Right hindlimb (tissue), 1 donor: ENCODE results near the gene SLC38A3.
"Not testable (repeated sequence)": the region's sequence is repeated elsewhere in the genome, so short reads cannot be mapped to it uniquely, and the experiment has no call there.

ENCODE experiments used
- DNase-seq: peaks from one replicate; pipeline ENCODE4 v3.0.0-alpha.2; 2018

Gene SLC38A3

DNA sequence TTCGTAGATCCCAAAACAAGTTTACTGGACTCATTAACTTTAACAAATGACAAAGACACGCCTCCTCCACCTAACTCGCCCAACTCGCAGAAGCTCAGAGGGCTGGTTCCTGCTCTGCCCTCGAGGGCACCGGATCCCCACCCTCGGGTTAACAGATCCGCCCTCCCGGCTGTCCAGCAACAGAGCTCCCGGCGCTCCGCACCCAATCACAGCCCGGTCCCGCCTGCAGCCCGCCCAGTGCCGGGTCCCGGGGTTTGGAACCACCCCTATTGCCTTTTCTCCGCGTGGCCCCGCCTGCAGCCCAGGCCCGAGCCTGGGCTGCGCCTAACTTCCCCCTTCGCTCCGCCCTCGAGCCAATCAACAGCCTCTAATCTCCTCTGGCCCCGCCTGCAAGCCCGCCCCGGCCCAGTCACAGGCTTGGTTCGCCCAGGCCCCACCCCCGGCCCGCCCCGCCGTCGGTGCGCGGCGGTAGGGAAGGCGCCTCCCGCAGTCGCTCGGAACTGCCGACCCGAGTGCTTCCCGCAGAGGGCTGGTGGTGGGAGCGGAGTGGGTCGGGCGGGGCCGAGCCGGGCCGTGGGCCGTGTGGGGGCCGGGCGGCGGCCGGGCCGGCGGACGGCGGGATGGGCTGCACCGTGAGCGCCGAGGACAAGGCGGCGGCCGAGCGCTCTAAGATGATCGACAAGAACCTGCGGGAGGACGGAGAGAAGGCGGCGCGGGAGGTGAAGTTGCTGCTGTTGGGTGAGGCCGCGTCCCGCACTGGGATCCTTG lies 30.8 kb downstream of the SLC38A3 start, which contains the start of gene GNAI2:
Gene GNAI2, plus strand, starts transcription at position 489 of the 768 bp plus-strand sequence. Its CDS starts 132 bp downstream, at position 621.
- DNase-seq: peak; percentile 100

DNA sequence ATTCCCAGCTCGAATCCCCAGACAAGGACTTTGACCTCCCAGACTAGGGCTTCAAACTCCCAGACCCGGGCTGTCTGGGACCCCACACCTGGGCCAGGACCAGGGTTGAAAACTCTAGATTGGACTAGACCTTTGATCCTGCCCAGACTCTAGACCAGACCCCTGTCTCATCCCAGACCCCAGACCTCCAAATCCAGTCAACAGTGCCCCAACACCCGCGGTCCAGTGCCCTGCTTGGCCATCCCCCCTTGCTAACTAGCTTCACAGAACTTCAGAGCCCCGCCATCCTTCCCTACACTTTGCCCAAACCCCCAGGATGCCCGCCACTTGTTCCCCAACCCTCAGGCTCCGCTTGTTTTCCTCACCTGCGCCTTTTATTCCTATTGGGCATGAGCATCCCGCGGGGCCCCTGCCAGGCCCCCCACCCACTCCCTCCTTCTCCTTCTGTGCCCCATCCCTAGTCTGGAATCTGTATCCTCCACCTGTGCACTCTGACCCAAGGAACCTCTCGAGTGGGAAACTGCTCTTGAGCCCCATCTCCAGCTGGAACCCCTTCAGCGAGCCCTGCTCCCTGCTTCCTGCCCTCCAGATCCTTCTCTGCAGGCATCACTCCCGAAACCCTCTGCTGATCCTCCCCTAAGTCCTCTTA lies 31.5 kb downstream of the SLC38A3 start:
- no peak for DNase-seq

DNA sequence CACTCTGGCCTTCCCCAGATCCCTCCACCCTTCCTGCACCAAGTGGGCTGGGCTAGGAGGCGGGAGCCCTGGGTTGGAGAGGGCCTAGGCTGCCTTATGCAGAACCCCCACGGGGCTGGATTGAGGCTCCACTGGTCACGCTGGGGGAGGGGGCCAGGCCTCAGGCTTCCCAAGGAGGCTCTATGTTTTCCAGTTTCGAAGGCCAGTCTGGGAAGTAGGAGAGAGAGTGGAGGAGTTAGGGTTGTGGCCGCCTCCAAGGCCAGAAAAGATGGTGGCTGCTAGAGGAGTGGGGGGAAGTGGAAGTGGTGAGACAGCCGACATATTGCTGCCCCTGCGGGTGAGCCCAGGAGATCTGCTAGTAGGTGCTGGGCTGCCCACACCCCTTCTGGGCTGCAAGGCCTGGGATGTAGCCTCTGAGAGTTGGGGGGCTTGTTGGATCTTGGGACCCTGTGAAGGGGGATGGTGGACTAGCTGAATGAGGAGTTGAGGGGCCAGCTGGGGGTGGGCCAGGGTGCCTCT lies 32.1 kb downstream of the SLC38A3 start:
- DNase-seq: peak; percentile 65

DNA sequence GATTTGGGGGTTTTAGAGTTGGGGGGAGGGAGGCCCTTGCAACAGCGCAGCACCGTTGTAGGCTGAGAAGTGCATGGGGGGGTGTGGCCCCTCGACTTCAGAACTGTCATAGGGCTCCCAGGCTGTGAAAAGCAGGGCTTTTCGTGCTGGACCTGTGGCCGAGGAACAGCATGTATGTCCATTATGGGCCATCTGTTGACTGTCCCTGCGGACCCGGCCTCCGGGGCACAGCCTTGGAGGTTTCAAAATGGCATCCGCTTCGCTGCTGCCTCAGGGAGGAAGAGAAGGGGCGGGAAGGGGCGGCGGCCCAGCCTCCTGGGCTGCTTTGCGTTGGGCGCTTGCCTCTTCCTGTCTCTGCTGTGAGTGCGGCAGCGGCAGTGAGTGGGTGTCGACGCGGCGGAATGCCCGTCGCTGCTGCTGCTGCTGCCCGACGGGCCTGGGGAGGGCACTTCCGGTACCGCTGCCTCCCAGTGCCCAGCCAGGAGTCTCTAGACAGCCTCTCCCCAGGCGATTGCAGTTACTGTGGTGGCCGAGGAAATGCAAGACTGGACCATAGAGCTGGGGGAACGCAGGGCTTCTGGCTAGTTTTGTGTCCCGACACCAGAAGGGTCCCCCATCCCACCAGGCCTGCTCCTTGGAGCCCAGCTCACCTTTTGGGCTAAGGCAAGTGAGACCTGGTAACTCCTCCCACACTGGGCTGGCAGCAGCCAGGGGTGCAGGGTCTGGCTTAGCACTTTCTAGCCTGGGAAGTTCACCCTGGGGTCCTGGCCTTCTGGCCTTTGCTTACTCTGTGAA lies 32.9 kb downstream of the SLC38A3 start:
- DNase-seq: peak; percentile 88

DNA sequence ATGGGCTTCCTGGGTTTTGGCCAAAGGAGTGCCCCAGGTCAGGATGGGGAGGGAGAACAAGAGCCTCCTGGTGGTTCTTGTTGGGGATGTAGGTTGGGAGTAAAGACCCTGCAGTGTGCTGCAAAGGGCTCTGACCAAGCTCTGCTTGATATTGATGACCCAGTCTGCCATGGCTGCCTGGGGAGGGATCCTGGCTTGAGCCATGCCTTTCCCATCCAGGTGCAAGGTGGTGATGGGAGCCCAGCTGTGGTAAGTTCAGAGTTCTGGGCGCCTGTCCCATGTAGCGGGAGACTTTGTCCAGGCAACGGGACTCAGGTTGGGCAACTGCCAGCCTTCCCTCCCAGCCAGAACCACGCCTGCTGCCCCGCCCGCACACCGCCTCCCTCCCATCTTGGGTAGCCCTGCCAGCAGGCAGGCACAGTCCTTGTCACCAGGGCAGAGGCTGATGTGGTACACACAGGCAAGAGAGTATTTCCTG lies 33.5 kb downstream of the SLC38A3 start:
- peak; percentile 62 for DNase-seq

DNA sequence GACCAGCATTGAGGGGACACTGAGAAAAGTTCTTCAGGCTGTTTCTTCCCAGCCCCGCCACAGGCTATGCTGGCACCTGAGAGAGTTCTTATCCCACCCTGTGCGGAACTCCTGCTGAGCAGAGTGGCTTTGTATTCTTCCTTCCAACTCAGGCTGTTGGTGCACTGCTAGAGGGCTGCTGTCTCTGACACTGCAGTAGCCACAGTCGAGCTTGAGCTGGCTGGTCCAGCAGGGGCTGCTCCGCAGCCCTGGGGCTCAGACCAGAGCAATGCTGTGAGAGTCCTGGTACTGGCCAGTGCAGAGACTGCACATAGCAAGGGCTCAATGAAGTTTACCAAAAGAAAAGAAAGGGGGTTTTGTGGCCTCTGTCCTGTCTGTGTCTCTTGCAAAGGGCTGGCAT lies 34.6 kb downstream of the SLC38A3 start:
- DNase-seq: no peak

DNA sequence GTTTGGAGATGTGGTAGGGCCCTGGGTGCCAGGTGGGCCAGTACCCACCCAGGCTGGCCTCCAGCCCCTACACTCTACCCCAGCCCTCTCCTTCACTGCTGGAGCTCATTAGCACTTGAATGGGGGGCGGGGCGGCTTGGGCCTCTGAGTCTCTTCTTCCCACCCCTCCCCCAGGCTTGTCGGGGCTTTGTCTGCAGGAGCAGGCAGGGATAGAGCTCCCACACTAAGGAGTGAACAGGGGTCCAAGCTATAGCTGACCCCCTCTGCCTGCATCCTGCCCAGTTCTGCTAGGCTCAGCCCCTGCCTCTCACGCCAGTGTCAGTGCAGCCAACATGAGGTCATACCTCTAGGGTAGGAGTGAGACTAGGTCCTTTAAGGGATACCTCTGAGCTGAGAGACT lies 36.1 kb downstream of the SLC38A3 start:
- no peak for DNase-seq

DNA sequence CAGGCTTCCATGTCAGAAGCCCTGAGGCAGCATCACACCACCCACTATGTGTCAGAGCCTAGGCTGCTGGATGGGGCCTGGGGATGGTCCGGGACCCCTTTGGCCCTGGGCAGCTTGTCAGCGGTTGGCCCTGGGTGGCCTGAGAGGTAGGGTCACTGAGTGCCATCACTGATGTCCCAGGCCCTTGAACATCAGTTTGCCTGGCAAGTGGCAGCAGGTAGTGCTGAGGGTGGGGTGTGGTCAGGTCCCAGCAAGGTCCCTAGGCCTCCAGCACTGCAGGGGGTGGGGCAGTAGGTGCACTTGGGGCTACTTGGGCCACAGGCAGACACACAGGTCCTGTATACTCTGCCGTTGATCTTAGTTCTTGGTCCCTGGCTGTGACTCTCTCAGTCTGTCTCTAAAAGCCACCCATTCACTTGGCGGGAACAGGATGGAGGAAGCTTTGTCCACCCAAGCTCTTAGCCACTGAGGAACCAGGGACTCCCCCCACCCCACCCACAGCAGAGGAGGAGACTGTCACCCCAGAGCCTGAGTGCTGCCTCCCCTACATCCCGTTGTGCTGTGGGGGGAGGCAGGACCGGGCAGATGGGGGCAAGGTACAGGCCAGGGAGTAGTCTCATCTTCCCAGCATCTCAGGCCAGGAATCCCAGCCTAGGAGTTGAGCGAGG lies 36.8 kb downstream of the SLC38A3 start:
- DNase-seq: no peak

DNA sequence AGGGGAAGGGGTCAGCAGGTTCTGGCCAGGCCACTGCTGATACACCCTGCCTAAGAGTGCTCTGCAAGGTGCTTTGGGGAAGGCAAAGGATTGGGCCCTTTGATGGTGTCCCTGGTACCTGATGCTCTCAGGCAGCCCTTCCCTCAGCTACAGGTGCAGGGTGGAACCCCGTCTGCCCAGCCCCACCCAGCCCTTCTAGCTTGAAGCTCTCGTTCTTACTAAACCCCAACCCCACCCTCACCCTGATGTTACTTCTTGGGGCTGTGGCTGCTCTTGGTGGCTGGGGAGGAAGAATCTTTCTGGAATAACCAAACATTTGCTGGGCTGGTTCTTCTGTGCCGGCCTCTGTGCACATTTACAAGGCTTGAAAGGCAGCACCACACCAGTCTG lies 37.3 kb downstream of the SLC38A3 start:
- DNase-seq: no peak

DNA sequence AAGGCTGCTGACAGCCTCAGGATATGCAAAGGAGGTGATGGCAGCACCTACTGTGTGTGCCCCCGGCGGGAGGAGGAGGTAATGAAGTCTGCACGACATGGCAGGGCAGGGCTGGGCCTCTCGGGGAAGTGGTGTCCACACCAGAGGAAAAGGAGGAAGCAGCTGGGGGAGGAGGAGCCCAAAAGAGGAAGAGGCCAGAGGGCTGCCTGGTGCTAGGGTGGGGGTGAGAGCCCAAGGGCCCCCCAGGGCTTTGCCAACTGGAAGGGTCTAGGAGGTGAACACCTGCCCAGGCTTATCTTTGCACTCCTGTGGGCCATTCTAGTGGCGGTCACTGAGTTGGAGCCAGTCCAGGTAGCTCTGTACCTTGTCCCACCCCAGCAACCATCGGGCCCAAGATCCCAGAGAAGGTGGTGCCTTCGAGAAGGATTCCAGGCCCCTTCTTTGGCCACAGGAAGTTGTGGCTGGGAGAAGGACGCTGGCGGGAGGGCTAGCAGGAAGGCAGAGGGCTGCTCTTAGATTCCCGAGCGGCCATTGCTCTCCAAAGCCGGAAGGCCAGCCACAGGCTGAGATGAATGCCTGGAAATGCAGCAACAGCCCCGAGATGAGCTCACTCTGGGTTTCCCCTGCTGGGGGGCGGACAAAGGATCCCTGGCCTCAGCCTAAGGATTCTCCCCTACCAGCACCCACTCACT lies 37.9 kb downstream of the SLC38A3 start:
- peak; percentile 65 for DNase-seq

DNA sequence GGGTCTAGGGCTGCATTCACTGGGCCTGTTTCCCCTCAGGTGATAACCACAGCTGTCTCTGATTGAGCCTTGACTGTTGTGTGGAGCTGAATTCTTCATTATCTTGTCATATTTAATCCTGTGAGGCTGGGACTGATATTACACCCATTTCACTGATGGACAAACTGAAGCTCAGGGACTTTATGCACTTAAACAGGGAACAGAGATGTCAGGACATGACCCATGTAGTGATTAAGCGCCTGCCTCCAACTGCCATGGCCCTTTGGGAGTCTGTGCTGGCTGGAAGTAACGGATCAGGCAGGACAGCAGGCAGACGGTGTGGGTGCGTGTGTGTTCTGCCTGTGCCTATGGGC lies 38.4 kb downstream of the SLC38A3 start:
- DNase-seq: no peak

DNA sequence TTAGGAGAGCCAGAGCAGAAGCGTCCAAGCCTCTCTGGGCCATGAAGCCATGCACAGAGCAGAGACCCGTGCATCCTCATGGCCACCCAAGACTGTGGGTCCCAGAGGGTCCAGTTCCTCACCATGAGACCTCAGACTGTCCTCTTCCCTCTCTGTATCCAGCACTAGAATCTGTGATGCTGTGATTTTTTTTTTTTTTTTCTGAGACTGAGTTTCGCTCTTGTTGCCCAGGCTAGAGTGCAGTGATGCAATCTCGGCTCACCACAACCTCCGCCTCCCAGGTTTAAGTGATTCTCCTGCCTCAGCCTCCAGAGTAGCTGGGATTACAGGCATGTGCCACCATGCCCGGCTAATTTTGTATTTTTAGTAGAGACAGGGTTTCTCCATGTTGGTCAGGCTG lies 39.7 kb downstream of the SLC38A3 start:
- not testable (repeated sequence) for DNase-seq

DNA sequence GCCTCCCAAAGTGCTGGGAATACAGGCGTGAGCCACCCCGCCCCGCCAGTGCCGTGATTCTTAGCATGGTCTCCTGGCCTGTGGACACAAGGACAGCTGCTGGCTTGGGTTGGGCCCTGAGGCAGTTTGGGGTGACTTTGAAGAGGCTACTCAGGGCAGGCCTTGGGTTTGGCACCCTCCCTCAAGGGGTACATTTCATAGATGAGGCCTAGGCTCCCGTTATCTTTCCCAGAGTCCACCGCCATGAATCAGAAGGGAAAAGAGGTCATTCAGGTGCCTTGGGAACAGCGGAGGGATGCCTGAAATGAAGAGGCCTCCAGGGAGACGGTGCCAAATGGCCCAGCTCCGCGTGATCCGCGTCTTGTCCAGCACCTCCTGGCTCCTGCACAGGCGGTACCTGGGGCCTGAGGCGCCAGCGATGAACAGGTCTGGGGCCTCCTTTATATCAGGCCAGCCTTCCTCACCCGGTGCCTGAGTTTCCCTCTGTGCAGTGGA lies 40.2 kb downstream of the SLC38A3 start:
- no peak for DNase-seq

DNA sequence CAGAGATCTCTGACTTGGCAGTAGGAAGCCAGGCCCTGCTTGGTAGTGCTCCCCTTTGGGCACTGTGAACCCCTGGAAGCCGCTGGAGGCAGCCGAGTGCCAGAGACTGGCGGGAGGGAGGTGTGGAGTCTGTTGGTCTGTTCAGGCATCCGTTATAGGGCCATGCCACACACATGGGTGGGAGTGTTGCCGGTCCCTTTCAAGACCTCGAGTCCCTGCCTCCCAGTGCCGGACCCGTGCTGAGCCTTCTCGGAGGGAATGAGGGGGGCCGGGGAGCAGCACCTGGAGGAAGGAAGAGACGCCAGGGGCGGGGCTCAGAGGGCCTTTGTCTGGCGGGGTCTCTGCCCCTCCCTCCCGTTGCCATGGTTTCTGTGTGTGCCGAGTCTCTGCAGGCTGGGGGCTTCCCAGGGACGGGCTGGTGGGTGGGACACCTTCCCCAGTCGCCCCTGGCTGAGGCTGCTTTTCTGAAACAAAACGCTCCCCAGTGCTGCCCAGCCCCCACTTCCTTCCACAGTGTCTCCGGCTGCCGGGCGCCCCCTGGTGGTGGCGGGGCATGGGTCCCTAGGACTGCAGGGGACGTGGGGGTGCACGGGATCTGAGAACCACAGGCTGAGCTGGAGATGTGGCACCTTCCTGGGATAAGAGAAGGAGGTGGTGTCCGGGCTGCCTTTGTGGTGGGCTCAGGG lies 40.9 kb downstream of the SLC38A3 start:
- DNase-seq: peak; percentile 94

DNA sequence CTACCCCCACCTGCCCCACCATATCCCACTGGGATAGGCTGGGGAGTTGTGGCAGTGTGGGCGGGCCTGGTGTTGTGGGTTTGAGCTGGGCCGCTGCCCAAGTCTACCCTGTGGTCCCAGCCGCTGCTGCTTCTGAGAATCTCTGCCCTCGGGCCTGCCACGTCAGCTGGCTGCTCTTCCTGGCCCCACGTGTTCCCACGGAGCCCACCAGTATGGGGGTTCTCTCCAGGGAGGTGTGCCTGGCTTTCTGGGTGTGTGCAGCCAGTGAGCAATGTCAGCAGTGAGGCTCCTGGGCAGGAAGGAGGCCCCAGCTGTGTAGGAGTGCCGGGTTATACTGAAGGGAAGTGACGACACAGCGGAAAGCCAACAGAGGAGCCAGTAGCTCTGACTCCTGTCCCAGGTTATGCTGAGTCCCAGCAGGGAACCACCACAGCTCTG lies 41.5 kb downstream of the SLC38A3 start:
- DNase-seq: peak; percentile 82

DNA sequence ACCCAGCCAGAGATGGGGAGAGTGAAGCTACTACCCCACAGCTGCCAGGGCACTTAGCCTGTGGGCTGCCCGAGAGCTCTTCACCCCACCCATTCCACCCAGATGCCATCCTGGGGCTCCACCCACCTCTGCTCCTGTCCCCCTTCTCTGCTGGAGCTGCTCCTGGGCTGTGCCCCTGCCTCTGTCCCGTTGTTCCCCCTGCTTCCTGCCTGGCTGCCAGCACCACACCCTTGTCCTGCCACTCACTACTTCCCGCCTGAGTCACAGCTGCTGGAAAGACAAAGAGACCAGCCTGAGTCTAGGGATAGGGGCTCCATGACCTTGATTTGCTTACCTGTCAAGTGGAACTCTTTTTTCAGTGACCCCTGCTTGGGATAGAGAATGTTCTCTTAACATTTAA lies 43.3 kb downstream of the SLC38A3 start:
- DNase-seq: no peak

DNA sequence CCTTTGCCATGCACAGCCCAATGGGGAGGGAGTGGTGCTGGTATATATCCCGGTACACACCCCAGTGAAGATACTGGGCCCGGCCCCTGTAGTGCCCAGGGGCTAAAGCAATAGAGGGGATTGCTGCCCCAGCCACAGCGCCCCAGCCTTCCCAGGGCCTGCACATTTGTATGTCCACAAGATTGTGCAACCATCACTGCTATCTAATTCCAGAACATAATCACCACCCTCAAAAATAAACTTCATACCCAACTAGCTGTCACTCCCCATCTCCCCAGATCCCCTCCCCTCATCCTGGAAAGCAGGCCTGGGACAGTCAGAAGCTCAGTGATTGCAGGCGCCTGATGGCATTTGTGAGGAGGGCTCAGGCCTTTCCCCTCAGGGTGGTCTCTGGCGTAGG lies 44.4 kb downstream of the SLC38A3 start:
- DNase-seq: no peak

DNA sequence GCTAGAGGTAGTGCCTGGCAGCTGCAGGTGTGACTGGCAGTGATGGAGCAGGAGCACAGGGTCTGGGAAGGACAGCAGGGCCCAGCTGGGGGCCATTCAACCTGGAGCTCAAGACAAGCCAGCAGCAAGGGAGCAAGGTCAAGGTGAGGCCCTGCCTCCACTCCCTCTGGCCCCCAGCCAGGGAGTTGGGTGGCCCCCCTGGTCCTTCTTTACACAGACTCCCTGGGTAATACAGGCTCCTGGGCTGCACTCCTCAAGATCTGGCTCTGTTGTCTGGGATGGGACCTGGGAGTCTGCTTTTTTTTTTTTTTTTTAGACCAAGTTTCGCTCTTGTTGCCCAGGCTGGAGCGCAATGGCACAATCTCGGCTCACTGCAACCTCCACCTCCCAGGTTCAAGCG lies 45.4 kb downstream of the SLC38A3 start:
- no peak for DNase-seq

DNA sequence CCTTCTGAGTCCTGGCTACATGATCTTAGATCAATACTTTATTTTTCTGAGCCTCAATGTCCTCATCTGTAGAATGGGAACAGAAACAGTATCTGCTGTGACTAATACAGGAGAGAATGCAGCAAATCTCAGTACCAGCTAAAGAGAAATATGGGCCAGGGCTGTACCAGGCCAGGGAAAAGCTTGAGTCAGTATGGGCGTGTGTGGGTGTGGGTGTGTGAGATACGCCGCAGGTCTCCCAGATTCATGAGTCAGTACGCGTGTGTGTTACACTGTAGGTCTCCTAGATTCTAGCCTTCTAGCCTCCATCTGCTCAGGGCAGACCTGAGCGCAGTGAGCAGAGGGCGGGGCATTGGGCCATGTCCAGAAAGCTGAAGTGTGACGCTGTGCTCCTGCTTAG lies 46.1 kb downstream of the SLC38A3 start:
- DNase-seq: no peak

DNA sequence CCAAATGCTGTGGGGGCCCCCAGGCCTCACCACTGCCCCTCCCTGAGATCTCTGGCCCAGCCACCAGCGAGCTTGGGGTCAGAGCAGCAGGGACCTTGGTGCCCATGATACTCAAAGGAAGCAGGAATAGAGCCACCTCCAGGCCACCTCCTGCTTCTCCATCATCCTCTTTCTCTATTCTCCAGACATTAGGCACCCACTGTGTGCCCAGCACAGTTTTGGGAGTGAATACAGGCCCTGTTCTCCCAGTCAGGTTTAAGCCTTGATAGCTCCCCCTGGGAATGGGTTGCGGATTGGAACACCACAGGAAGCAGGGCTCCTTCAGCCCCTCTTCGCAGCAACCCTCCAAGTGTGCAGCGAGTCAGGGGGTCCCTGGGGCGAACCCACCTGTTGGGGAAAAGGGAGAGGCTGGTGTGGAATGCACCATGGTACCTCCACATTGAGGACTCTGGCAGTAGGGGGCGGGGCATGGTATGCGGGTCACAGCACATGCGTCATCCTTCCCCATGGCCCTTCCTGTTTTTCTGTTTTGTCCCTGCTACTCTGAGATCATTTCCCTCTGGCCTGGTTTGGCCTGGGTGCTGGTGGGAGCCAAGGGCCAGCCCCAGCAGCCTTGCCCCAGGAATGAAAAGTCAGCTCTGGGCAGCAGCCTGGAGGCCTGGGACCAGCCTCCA lies 49.6 kb downstream of the SLC38A3 start:
- DNase-seq: no peak

DNA sequence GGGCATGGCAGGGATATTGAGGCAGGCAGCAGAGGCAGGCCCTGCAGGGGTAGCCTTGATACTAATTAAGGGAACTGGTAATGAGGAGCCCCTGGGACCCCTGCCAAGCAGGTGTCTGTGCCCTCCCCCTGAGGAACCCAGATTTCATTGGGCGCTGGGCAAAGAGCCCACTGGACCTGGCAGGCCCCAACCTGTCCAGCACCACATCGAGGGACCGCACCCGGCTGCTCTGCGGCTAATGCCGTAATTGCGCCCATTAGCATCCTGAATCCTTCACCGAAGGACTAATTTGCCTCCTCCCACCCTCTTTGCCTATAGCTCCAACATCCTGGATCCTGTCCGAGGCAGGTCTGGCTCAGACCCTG lies 50.2 kb downstream of the SLC38A3 start:
- no peak for DNase-seq
